NCI-H82 treated with DMSO at 0.1 percent for 48 hours (cell line): Measurements from ENCODE around the gene APOL6.
"Not testable (repeated sequence)": the region's sequence is repeated elsewhere in the genome, so short reads cannot be mapped to it uniquely, and the experiment has no call there.

Experiments
- DNase-seq: peaks from one replicate; lab custom pipeline; 2025; ENCODE audit not compliant: unreplicated experiment; lab: John Stamatoyannopoulos, UW

Gene APOL6

DNA sequence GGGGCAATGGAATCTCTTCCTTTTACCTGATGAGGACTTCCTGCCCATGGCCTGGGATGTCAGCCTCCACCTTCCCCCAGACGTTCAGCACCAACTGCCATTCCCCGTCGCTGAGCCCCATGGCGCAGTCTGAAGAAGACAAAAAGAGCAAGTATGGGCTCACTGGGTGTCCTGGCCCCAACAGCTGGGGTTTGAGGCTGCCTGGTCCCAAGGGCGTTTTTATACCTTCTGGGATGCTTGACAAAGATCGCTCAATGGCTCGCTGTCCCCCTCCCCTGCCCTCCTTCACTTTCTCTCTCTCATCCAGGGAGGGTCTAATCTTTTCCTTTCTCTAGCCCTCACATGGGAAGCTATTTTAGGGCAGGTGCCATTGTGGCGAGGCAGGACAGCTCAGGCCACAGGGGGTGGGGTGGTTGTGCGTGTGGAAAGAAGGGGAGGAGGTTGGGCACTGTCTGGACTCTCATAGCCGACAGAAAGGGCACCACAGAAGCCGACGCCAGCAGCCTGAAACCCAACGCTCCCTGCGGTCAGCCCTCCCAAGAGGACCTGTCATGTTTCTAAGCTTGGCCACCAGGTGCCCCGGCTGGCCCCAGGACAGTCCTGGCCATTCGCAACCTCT, 31.0 kb upstream of the APOL6 start, which contains the start of gene MB:
TSS of gene MB (minus strand) at position 193 of the 619 bp plus-strand sequence. CDS start at position 121, 72 bp downstream.
- no peak for DNase-seq

DNA sequence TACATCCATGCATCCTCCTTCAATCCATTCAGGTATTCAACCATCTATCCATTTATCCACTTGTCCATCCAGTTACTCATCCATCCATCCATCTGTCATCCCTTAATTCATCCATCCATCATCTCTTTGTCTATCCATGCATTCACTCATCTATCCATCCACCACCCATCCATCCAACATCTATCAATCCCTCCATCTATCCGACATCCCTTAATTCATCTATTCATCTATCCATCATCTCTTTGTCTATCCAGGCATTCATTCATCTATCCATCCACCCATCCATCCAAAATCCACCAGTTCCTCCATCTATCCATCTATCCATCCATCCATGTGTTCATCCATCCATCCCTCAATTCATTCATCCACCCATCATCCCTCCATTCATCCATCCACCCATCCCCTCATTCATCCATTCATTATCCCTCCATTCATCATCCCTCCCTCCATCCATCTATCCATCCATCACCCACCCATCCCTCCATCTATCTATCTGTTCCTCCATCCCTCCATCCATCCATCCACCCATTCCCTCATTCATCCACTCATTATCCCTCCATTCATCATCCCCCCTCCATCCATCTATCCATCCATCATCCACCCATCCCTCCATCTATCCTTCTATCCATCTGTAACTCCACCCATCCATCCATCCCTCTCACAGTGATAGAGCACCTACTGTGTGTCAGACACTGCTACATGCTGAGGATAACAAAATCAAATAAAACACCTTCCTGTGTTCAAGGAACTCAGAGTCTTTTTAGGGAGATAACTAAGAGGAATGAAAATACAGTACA, 29.6 kb upstream of the APOL6 start:
- no peak for DNase-seq

DNA sequence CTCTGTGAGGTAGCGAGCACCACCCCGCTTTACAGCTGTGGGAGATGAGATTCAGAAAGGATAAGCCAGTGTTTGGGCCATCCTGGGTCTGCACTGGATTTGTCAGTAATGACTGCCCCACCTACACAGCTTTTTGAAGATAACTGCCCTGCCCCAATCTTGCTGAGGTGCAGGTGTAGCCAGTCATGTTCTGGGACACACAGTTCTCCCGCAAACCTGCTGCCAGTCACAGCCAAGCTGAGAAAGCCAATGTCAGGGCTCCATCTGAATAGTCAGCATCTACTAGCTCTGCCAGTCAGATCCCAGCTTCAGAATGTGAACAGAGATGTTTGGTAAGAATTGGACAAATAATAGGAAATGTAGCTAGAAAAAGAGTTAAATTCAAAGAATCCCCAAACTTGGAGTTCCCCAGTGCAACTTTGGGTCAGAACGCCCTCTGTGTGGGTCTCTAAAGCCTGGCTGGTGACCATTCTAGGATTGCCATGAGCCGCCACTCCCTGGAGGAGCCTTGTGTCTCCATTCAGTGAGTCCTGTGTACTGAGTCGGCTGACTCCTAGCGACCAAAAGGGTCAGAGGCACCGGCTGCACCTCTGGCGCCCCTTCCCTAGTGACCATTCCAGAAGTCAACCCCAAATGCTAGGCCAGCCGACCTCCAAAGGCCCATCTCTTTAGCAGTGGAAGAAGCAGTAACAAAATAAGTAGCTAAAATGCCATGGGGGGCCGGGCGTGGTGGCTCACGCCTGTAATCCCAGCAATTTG, 28.7 kb upstream of the APOL6 start:
- DNase-seq: no peak

DNA sequence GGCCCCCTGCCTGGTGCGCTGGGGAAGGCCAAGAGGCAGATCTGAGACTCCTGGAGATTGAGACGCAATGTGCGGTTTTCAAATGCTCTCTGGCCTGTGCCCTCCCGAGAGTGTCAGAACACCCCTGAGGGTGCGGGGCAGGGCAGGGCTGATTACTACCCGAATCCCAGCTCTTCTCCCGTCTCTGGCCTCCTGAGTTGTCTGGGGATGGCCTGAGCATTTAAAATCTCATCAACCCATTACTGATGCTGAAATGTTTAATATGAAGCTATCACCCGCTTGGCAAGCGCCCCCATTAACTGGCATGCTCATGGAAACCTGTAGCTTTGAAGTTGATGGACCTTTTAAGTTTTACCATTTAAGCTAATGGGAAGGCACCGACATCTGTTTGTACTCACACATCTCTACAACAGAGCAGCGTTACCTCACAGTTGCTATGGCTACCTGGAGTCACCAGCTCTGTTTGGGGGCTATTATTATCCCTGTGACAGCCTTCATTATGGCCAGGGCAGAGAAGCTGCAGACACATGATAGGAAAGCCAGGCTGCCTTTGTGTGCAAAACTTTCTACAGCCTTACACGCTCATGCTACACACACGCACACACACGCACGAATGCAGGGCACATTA, 27.5 kb upstream of the APOL6 start:
- DNase-seq: no peak

DNA sequence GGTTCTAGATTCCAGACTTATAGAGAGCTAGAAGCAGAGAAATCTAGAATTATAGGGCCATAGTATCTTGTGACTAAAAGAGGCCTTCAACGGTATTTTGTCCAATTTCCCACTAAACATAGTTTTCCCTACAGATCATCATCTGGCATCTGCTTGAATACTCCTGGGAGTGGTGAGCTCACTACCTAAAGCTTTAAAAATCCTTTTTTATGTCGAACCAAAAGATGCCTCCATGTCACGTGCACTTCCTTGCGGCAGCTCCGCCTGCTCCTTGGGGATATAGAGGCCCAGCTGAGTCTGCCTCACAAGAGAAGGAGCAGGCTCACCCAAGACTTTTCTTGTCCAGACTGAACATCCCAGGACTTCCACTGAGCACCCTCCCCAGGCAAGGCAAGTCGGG, 26.8 kb upstream of the APOL6 start:
- no peak for DNase-seq

DNA sequence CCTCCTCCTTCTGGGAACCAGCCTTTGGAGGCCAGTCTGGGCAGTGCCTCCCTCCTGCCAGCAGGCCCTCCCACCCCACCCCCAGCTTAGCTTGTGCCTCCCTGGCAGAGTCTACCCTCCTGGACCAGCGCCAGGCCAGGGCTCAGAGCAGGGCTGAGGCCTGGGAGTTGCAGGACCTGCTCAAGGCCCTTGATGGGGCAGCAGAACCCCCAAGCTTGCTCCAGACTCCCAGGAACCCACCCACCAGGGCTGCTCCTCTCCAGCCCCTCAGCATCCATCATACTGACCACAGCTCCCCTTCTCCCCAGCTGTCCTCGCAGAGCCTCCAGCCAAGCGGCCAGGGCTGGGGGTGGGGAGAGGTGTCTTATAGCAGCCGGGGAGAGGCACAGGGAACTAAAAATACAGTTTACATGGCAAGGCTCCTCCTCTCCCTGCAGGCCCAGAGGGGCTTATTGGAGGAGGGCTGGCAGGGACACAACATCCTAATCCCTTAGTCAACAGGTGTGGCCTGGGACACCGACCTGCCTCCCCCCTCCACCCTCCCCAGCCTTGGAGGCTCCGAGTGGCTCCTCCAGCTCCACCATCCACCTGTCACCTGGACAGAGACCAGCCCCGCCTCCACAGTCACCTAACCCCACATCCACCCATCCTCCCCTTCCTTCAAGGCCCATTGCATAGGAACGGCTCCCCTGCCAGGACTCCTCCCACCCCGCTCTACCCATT, 25.9 kb upstream of the APOL6 start:
- DNase-seq: no peak

DNA sequence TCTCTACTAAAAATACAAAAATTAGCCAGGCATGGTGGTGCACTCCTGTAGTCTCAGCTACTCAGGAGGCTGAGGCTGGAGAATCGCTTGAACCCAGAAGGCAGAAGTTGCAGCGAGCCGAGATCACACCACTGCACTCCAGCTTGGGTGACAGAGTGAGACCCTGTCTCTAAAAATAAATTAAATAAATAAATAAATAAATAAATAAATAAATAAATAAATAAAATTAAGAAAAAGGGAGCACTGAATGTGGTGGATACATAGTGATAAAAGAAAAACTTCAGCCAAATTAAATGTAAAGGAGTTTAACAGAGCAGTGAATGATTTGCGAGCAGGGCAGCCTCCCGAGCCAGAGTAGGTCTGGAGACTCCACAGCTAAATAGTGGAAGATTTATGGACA, 24.4 kb upstream of the APOL6 start:
- not testable (repeated sequence) for DNase-seq

DNA sequence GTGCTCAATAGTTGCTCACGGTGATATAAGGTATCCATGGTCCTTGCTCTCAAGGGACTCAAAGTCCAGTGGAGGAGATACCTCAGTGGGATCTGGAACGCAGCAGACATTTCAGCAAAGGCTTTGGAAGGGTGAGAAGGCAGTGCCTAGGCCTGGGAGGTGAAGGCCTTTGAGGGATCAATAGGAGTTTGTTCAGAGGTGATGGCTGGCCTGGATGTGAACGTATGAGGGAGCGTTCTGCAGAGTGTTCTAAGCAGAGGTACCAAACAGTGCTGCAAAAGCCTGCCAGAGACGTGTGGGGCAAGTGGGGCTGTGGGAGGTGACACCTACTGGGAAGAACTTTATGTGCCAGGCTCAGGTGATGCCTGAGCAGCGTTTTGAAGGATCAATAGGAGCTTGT, 23.7 kb upstream of the APOL6 start:
- DNase-seq: no peak

DNA sequence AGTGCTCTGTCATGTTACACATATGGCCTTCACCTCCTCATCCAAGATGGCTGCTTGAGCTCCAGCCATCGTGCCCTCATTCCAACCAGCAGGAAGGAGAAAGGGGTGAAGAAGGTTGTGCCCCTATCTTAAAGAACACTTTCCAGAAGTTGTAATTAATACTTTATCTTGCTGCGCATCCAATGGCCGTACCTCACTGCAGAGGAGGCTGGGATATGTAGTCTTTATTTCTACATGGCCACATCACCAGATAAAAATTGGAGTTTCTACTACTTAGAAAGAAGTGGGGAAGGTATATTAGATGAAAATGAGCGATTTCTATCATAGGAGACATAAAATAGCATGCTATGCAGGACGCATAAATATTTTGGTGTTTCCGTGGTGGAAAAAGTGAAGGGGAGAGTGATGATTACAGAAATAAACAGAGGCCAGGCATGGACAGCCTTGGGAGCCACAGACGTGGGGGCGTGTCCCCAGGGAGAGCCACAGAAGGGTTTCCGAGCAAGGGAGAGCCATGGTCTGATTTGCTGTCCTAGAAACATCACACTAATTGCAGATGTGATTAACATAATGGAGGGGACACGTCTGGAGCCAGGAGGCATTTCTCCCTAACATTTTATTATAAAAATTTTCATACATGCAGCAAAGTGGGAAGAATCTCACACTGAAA, 22.3 kb upstream of the APOL6 start:
- peak; percentile 5 for DNase-seq

DNA sequence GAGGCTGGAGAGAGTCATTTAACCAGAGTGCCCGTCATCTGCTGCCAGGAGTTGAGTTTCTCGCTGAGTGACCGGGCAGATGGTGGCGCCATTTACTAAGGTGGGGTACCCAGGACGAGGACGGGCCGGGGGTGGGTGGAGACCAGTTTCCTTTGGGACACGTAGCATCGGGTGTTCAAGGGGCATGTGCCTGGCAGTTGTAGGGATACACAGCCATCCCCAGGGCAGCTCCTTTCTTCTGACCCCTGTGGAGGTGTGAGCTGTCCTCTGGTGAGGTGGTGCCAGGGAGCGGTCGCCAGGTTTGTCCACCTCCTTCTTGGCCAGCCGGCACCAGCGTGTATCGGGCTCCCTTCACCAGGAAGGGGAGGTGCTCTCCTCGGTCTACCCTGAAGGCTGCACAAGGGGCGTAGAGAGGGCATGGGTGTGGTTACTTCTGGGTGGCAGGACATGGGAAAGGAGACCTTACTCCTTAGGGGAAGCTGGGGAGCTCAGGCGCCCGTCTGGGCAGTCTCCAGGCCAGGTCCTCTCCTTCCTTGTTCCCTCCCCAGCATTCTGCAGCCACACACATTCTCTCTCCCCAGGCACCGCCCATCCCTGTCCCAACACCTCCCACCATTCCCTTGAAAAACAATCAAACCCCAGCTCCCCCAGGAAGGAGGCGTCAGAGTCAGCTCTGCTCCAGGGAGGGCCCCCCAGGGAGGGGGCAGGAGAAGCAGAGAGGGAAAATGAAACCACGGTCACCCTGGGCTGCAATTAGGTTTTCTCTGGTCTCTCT, 20.8 kb upstream of the APOL6 start:
- no peak for DNase-seq

DNA sequence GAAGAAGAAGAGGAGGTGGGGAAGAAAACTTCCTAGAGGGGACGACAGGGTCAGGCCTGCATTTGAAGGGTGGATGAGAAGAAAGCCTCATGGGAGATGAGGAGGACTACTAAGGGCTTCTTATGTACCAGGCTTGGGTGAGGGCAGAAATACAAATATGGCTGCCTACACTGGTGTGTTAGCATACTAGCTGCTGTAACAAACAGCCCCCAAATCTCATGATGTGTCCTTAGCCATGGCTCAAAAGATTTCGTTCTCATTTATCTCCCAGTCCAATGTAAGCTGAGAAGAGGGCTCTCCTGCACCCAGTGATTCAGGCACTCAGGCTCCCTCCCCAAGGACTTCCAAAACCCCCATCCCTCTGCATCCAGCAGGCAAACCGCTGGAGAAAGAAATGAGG, 19.5 kb upstream of the APOL6 start:
- DNase-seq: no peak

DNA sequence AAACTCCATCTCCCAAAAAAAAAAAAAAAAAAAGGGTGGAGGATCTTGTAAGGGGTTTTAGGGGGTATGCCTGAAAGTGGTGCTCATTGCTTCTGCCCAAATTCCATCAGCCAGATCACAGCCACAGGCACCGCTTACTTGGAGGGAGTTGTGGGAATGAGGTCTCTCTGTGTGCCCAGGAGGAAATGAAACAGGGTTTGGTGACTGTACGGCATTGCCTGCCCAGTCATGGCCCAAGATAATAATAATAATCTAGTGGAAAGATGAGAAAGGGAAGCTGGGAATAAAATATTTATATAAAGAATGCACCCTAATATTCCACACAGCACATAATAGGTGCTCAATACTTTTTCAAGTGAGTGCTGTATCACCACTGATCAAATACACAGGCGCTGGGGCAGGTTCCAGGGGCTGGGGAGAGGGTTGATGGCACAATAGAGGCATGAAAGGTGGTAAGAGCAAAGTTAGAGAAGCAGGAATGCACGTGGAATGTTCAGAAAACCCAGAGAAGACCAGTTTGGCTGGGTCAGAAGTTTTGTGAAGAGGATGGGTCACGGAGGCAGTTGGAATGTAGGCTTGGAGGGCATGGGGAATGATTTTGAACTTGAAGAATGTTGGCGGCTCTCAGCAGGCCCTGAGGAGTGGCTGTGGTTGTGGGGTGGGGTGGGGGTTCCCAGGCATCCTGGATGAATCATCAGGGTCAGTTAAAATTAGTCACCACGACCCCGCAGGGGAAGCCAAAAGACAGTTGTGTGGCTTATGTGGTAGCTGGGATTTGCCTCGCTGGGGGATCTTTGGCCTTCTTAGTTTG, 18.6 kb upstream of the APOL6 start:
- DNase-seq: no peak

DNA sequence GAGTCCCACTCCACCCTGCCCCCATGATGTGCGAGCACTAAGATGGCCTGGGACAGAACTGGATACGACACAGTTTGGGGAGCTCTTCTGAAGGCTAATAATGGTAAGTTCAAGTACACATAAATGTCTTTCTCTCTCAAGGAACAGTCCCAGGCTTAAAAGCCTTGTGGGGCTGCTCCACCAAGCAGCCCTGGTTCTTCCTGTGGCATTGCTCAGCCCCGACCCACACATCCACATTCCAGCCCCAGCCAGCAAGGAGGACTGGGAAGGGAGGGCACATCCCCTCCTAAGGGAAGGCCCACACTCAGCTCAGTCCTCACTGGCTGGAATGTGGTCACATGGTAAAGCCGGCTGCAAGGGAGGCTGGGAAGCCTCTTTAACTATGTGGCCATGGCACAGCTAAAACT, 17.9 kb upstream of the APOL6 start:
- no peak for DNase-seq

DNA sequence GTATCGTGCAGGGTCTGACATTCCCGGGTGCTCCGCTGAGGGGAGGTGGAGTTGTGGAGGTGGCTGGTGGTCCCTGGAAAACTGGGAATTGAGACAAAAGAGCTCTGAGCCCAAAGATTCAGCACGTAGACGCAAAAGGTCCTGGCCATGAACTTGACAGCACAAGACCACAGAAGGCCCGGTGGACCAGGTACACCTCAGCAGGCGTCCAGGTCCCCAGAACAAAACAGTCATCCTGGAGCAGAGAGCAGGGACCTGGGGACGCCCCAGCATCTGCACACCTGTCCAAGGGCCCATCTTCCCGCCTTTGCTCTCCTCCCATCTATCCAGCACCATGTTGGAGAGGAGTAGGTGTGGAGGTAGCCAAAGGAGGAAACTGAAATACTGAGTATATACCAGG, 17.4 kb upstream of the APOL6 start:
- no peak for DNase-seq

DNA sequence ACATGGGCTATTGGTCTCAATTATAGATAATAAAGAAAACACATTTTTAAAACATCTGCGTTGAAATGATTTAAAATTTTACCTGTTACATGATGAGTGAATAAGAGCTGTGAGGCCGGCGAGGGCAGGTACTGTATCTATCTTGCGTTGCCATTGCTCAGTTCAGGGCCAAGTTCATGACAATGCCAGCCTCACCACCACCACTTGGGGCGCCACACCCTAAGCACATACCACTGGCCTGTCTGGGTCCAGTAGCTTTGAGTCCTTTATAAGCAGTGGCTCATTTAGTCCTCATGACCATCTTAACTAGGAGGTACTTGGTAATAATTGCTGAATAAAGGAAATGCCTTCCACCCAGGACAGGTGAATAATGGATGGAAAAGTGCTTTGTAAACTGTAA, 16.6 kb upstream of the APOL6 start:
- DNase-seq: peak; percentile 28

DNA sequence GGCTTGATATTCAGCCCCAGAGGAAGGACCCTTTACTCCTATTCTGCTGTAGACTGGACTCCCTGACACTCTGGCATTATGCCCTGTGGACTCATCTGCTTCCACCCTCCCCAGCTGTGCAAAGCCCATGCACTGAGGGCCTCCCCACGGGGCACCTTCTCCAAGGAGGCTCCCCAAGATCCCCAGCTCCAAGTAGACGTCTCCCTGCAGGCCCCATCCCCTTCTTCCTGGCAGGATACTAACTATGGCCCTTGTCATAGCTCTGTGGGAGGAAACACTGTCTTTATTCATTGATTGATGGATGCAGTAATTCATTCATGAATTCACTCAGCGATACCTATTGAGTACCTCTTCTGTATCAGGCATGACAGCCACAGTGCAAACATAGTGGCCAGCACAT, 15.3 kb upstream of the APOL6 start:
- no peak for DNase-seq

DNA sequence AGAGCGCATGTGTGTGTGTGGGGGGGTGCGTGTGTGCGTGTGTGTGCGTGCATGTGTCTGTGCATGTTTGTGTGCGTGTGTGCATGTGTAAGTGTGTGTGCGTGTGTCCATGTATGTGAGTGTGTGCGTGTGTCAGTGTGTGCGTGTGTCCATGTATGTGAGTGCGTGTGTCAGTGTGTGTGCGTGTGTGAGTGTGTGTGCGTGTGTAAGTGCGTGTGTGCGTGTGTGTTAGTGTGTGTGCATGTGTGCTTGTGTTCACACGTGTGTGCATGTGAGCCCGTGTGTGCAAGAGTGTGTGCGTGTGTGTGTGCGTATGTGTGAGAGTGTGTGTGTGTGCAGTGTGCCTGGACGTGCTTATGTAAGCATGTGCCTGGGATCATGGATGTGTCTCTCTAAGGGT, 14.7 kb upstream of the APOL6 start:
- no peak for DNase-seq

DNA sequence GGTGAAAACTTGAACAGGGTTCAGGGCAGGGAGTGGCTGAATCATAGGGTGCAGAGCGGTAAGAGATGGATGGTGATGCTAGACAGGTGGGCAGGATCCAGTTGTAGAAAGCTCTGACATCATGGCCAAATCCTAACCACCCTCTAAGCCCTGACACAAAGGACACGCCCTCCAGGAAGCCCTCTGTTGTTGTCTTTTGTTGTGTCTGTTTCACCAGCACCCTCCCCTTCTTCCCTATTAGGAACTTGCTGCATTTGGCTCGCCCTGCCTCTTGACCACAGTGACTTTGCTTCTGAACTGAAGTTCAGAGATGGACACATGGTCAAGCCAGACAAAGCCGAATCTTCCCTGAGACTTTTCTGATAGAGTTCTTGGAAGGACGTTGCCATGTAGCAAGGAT, 14.2 kb upstream of the APOL6 start:
- DNase-seq: no peak
